ENCODE data around the gene PAX3. TPM values are rescaled to one million over a fixed set of nuclear protein-coding genes. Genes with fewer than 3 reads are reported as not detected.

PAX3 gene
- total and polyA plus RNA-seq, 12 donors = not detected

DNA sequence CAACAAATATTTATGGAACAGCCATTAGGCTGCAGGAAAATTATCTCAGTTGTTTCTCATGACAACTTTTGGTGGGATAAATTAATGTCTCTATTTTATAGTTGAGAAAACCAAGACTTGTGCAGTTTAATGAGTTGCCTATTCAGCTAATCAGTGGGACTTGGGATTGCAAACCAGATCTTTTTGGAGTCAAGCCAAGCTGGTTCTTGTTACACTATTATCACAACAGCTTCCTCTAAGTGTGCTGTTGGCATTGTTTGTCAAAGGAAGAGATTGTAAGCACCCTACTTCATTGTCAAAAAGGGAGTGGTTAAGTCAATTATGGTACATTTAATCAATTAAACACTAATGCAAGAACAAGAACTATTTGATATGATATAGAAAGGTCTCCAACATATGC, 119.2 kb downstream of the PAX3 start:
- intact Hi-C loops (cut with DNase I) = no loop called here

GRCh38 chr2:222178450-222178849, 120.3 kb downstream of the PAX3 start:
- no peak for TF ChIP-seq POLR2A (IDR thresholded peaks at IDR 0.05)
- TF ChIP-seq CTCF (IDR thresholded peaks at IDR 0.05) = no peak
- WGBS, 4 donors = 78 to 80% (median 78%) methylated on average over 4 of the region's 4 CpGs

More for the DNA sequence above, 119.2 kb downstream of the PAX3 start:
- no peak for DNase-seq
- no peak overlapping the region for H3K4me3 ChIP-seq
- no peak for TF ChIP-seq CTCF (IDR thresholded peaks at IDR 0.05)
- no peaks in the 10 kb centered on the region for H3K36me3 ChIP-seq (replicated peaks in 1 of 2)
- H3K27ac ChIP-seq = no peak overlapping the region
- H3K9me3 ChIP-seq (replicated peaks in 1 of 3) = no peaks in the 10 kb centered on the region
- no peaks in the 10 kb centered on the region for H3K4me1 ChIP-seq (replicated peaks in 1 of 2)
- no peaks in the 10 kb centered on the region for H3K27me3 ChIP-seq

DNA sequence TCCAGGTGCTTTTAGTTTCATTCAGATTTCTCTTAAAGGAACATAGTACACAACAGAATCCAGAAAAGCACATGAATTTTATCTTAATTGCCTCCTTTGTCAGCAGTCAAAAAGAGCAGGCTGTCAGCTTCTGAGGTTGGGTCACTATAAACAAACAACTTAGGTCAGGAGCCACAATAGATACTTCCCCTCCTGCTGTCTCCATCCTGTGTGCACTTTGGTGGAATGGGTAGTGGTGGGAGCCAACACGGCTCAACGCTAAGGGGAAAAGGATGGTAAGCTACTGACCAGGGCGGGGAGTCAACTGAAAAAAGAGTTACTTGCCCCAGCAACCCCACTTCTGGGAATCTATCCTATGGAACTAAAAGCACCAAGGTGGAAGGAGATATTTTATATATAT, 121.9 kb downstream of the PAX3 start:
- Histone ChIP-seq H3K4me3 (no peak overlapping the region), H3K27me3 (peaks cover 4% of the 10 kb centered on the region), H3K4me1 (replicated peaks in 1 of 2) (no peaks in the 10 kb centered on the region), H3K27ac (no peak overlapping the region), H3K36me3 (replicated peaks in 1 of 2) (no peaks in the 10 kb centered on the region), H3K9me3 (replicated peaks in 1 of 3) (no peaks in the 10 kb centered on the region)
- no peak for DNase-seq
- intact Hi-C loops (cut with DNase I) = no loop called here
- TF ChIP-seq CTCF (IDR thresholded peaks at IDR 0.05) (no peak), POLR2A (IDR thresholded peaks at IDR 0.05) (no peak)
- WGBS, 4 donors = 15 to 28% (median 19%) methylated on average over 3 of the region's 3 CpGs

More at GRCh38 chr2:222178450-222178849, 120.3 kb downstream of the PAX3 start:
- intact Hi-C loops (cut with DNase I) = no loop called here
- H3K4me1 ChIP-seq (replicated peaks in 1 of 2) = no peaks in the 10 kb centered on the region
- H3K27ac ChIP-seq = no peak overlapping the region
- no peaks in the 10 kb centered on the region for H3K36me3 ChIP-seq (replicated peaks in 1 of 2)
- no peak for DNase-seq
- no peaks in the 10 kb centered on the region for H3K9me3 ChIP-seq (replicated peaks in 1 of 3)
- H3K4me3 ChIP-seq = no peak overlapping the region
- H3K27me3 ChIP-seq = peaks cover 4% of the 10 kb centered on the region

DNA sequence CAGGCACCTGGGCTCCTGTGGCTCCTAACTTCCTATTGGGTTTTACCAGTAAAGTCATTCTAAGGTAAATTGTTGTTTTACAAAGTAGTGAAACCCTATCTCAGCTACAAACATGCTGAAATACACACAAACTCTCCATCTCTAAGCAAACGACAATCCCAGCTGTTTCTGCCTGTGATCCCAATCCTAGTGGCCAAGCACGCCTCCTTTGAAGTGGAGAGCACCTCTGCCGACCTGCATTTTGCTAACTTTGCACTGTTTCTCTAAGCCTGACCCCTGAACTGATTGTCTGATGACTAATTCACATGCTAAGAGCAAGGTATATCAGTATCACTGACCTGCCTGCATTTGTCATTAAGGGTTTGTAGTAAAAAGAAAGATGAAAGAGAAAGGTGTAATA, 124.3 kb downstream of the PAX3 start:
- Histone ChIP-seq H3K27me3 (peaks cover 4% of the 10 kb centered on the region), H3K36me3 (replicated peaks in 1 of 2) (no peaks in the 10 kb centered on the region), H3K4me1 (replicated peaks in 1 of 2) (no peaks in the 10 kb centered on the region), H3K27ac (no peak overlapping the region), H3K9me3 (replicated peaks in 1 of 3) (no peaks in the 10 kb centered on the region), H3K4me3 (no peak overlapping the region)
- 10 to 24% (median 16%) methylated on average over 3 of the region's 3 CpGs for WGBS, 4 donors
- intact Hi-C loops (cut with DNase I) = no loop called here
- TF ChIP-seq CTCF (IDR thresholded peaks at IDR 0.05) (no peak), POLR2A (IDR thresholded peaks at IDR 0.05) (no peak)
- DNase-seq = no peak
